Testis (tissue), 3 donors: Measurements from ENCODE around the gene ERBB4. TPM values are rescaled to one million over a fixed set of nuclear protein-coding genes. Genes with fewer than 3 reads are reported as not detected.

ENCODE experiments used
- DNase-seq: peaks from one replicate; pipeline ENCODE4 v3.0.0-alpha.2; 2019
- H3K27ac ChIP-seq, 2 donors: fragments of 200-600 bp; sonication (generic); one replicate each; pipeline ENCODE4 v1.5.1; 2019
- H3K27me3 ChIP-seq: fragments of 200-600 bp; sonication (generic); one replicate; pipeline ENCODE4 v1.5.1; 2019
- H3K36me3 ChIP-seq: fragments of 200-600 bp; sonication (generic); one replicate; pipeline ENCODE4 v1.5.1; 2017; ENCODE audit warnings: low read depth; ENCODE audit errors: missing control alignments
- H3K4me1 ChIP-seq: fragments of 200-600 bp; sonication (generic); one replicate; pipeline ENCODE4 v1.5.1; 2019
- H3K4me3 ChIP-seq, 2 donors: fragments of 200-600 bp; sonication (generic); one replicate each; pipeline ENCODE4 v1.5.1; 2017 to 2019
- H3K9me3 ChIP-seq: fragments of 200-600 bp; sonication (generic); one replicate; pipeline ENCODE4 v1.5.1; 2017
- CTCF ChIP-seq, 3 experiments: fragments of 450-650 bp in 2 of 3; fragments of 200-600 bp in 1 of 3; sonication (generic) in 1 of 3; IDR thresholded peaks; one replicate each; pipeline ENCODE4 v1.5.1; 2016 to 2019; ENCODE audit warnings: antibody characterized with exemption in 3 of 3, mild to moderate bottlenecking in 2 of 3, moderate library complexity in 1 of 3
- POLR2A ChIP-seq: fragments of 450-650 bp; IDR thresholded peaks from one replicate; pipeline ENCODE4 v1.6.1; 2017; ENCODE audit warnings: antibody characterized with exemption, mild to moderate bottlenecking, moderate library complexity
- WGBS, 2 donors: methylation state at CpG; one replicate each; pipeline ENCODE4 v1.1.5; 2018; 5-methylcytosine and 5-hydroxymethylcytosine counted together
- intact Hi-C: fragments of 100-400 bp; cut with DNase I; formaldehyde crosslinking; loops from one replicate; pipeline ENCODE4 v1.15.1; 2023; ENCODE audit warnings: low total_unique reads
- polyA plus RNA-seq: library from polyadenylated mRNA; stranded (reverse); fragments of 350-450 nt; fragmentation: Illumina TruSeq; extraction: RNeasy Lipid Tissue Mini Kit (QIAGEN cat#74804); gene quantifications from one replicate; pipeline ENCODE4 v1.2.3, GENCODE V29; 2014; ENCODE audit warnings: low read depth, low replicate concordance; ENCODE audit not compliant: insufficient read depth
- total RNA-seq, 2 donors: library from RNA; depleted of rRNA; stranded (reverse); fragments of >200 nt; gene quantifications; one replicate each; pipeline ENCODE4 v1.2.3, GENCODE V29; 2016

The ERBB4 gene
- total and polyA plus RNA-seq, 3 donors from 2014 or later, result 6.1 to 62.7 (median 47.7) TPM

- no peak overlapping the region for H3K4me3 ChIP-seq
- DNase-seq, result no peak
- TF ChIP-seq POLR2A, result no peak
- no peak for TF ChIP-seq CTCF (IDR thresholded peaks at IDR 0.05)
- no peaks in the 10 kb centered on the region for H3K36me3 ChIP-seq
- 98 to 100% methylated on average over 3 to 4 of the region's 4 CpGs for WGBS, 2 donors
- H3K9me3 ChIP-seq, result no peaks in the 10 kb centered on the region
- no peak overlapping the region for H3K27ac ChIP-seq
- H3K27me3 ChIP-seq, result no peaks in the 10 kb centered on the region
- intact Hi-C loops, result no loop called here
- no peaks in the 10 kb centered on the region for H3K4me1 ChIP-seq
Observed at GRCh38 chr2:211503198-211503597, 1035.4 kb downstream of the ERBB4 start.

- intact Hi-C loops, result no loop called here
- Histone ChIP-seq H3K27me3 (no peaks in the 10 kb centered on the region), H3K27ac (no peak overlapping the region), H3K4me1 (no peaks in the 10 kb centered on the region), H3K36me3 (no peaks in the 10 kb centered on the region), H3K9me3 (no peaks in the 10 kb centered on the region), H3K4me3 (no peak overlapping the region)
- DNase-seq, result no peak
- TF ChIP-seq POLR2A, result no peak
- TF ChIP-seq CTCF (IDR thresholded peaks at IDR 0.05), result no peak
- WGBS, 2 donors, result 55 to 56% methylated on average over 3 of the region's 3 CpGs
Observed at GRCh38 chr2:211498551-211499205, 1039.9 kb downstream of the ERBB4 start.

DNA sequence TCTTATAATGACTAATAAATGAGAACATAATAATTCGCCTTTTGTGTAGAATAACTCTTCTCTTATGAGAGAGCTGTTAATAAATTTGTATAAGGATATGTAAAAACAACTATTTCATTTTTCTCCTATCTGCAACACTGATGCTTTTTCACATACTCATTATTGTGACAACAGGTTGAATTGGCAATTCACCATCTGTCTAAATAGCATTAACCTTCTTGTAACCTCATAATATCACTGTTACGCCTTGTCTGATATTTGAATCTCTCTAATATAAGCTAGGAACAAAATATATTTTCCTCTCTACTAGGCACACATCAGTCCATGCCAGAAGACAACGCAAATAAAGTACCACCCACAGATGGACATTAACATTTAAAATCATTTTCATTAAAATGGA, 1043.3 kb downstream of the ERBB4 start:
- H3K4me3 ChIP-seq, result no peak overlapping the region
- H3K27me3 ChIP-seq, result no peaks in the 10 kb centered on the region
- H3K36me3 ChIP-seq, result no peaks in the 10 kb centered on the region
- H3K9me3 ChIP-seq, result no peaks in the 10 kb centered on the region
- TF ChIP-seq POLR2A (no peak), CTCF (IDR thresholded peaks at IDR 0.05) (no peak)
- intact Hi-C loops, result no loop called here
- no peaks in the 10 kb centered on the region for H3K4me1 ChIP-seq
- DNase-seq, result no peak
- 87 to 90% methylated on average over 3 of the region's 3 CpGs for WGBS, 2 donors
- no peak overlapping the region for H3K27ac ChIP-seq

GRCh38 chr2:211494536-211494935, 1044.1 kb downstream of the ERBB4 start:
- intact Hi-C loops, result no loop called here
- Histone ChIP-seq H3K27me3 (no peaks in the 10 kb centered on the region), H3K27ac (no peak overlapping the region), H3K36me3 (no peaks in the 10 kb centered on the region), H3K4me3 (no peak overlapping the region), H3K4me1 (no peaks in the 10 kb centered on the region), H3K9me3 (no peaks in the 10 kb centered on the region)
- 52 to 56% methylated on average over 3 of the region's 3 CpGs for WGBS, 2 donors
- TF ChIP-seq POLR2A (no peak), CTCF (IDR thresholded peaks at IDR 0.05) (no peak)
- no peak for DNase-seq

DNA sequence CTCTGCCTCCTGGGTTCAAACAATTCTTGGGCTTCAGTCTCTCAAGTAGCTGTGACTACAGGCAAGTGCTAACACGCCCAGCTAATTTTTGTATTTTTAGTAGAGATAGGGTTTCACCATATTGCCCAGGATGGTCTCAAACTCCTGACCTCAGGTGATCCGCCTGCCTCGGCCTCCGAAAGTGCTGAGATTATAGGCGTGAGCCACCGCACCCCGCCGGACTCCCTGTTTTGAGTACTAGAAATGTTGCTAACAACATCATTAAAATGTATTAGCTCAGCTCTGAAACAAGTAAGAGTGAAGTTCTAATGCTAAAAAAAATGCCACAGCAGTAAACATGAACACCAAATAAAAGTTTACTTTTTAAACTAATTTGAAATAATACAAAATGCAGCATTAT, 1044.5 kb downstream of the ERBB4 start:
- intact Hi-C loops, result no loop called here
- TF ChIP-seq POLR2A (no peak), CTCF (IDR thresholded peaks at IDR 0.05) (no peak)
- Histone ChIP-seq H3K4me1 (no peaks in the 10 kb centered on the region), H3K27ac (no peak overlapping the region), H3K27me3 (no peaks in the 10 kb centered on the region), H3K9me3 (no peaks in the 10 kb centered on the region), H3K4me3 (no peak overlapping the region), H3K36me3 (no peaks in the 10 kb centered on the region)
- DNase-seq, result no peak
- WGBS, 2 donors, result 82 to 89% methylated on average over 8 of the region's 8 CpGs
